Activated T-cell treated with anti-CD3 and anti-CD28 coated beads, Interleukin-2, amount 50 U/mL, for 24 hours (primary cell): ENCODE data around the gene ZNF446.
"Not testable (repeated sequence)": the region's sequence is repeated elsewhere in the genome, so short reads cannot be mapped to it uniquely, and the experiment has no call there.

ENCODE experiments used
- DNase-seq: peaks from one replicate; pipeline ENCODE4 v3.0.0-alpha.2; 2020
- H3K27ac Mint-ChIP-seq: 2 replicates; pipeline ENCODE4 v1.8.0; 2020; ENCODE audit warnings: mild to moderate bottlenecking, mixed read lengths
- H3K27me3 Mint-ChIP-seq: 2 replicates; pipeline ENCODE4 v1.8.0; 2020; ENCODE audit warnings: mixed read lengths
- H3K36me3 Mint-ChIP-seq: 2 replicates; pipeline ENCODE4 v1.8.0; 2020; ENCODE audit warnings: low read depth, mixed read lengths
- H3K4me1 Mint-ChIP-seq: 2 replicates; pipeline ENCODE4 v1.8.0; 2020; ENCODE audit warnings: low read depth, mixed read lengths
- H3K4me3 Mint-ChIP-seq: 2 replicates; pipeline ENCODE4 v1.8.0; 2020; ENCODE audit warnings: mild to moderate bottlenecking, moderate library complexity, mixed read lengths
- H3K9me3 Mint-ChIP-seq: 2 replicates; pipeline ENCODE4 v1.8.0; 2020; ENCODE audit warnings: mixed read lengths

The ZNF446 gene

GRCh38 chr19:58507602-58508223, 31.6 kb downstream of the ZNF446 start:
- not testable (repeated sequence) for H3K4me1 Mint-ChIP-seq, H3K27me3 Mint-ChIP-seq, H3K27ac Mint-ChIP-seq, DNase-seq, H3K4me3 Mint-ChIP-seq, H3K36me3 Mint-ChIP-seq, H3K9me3 Mint-ChIP-seq

GRCh38 chr19:58509731-58510083, 33.6 kb downstream of the ZNF446 start:
- DNase-seq: no peak
- Mint-ChIP-seq H3K27ac (no peak overlapping the region), H3K27me3 (no peaks in the 10 kb centered on the region), H3K4me3 (no peak overlapping the region), H3K36me3 (peaks cover 14% of the 10 kb centered on the region), H3K9me3 (peaks cover 3% of the 10 kb centered on the region), H3K4me1 (peaks cover 6% of the 10 kb centered on the region)

- H3K36me3 Mint-ChIP-seq: peaks cover 18% of the 10 kb centered on the region
- DNase-seq: no peak
- H3K27ac Mint-ChIP-seq: no peak overlapping the region
- peaks cover 9% of the 10 kb centered on the region for H3K4me1 Mint-ChIP-seq
- no peaks in the 10 kb centered on the region for H3K27me3 Mint-ChIP-seq
- no peak overlapping the region for H3K4me3 Mint-ChIP-seq
- peaks cover 3% of the 10 kb centered on the region for H3K9me3 Mint-ChIP-seq
These were observed 34.1 kb downstream of the ZNF446 start for GRCh38 chr19:58510084-58510862.

GRCh38 chr19:58511353-58512208, 35.4 kb downstream of the ZNF446 start, which contains the start of gene SLC27A5:
Gene SLC27A5 (minus strand): TSS chr19:58511992. CDS start chr19:58511955, 37 bp downstream.
- Mint-ChIP-seq H3K27me3 (no peaks in the 10 kb centered on the region), H3K9me3 (peaks cover 3% of the 10 kb centered on the region), H3K4me3 (no peak within 1 kb of the TSS), H3K27ac (no peak within 1 kb of the TSS), H3K4me1 (peaks cover 19% of the 10 kb centered on the region), H3K36me3 (peaks cover 31% of the 10 kb centered on the region)
- DNase-seq: no peak

GRCh38 chr19:58513213-58513693, 37.1 kb downstream of the ZNF446 start:
- peak overlapping the region; percentile 88 for H3K4me3 Mint-ChIP-seq
- no peaks in the 10 kb centered on the region for H3K27me3 Mint-ChIP-seq
- H3K4me1 Mint-ChIP-seq: peaks cover 30% of the 10 kb centered on the region
- H3K27ac Mint-ChIP-seq: peak overlapping the region; percentile 93
- H3K36me3 Mint-ChIP-seq: peaks cover 38% of the 10 kb centered on the region
- no peaks in the 10 kb centered on the region for H3K9me3 Mint-ChIP-seq
- no peak for DNase-seq

GRCh38 chr19:58513694-58514563, 37.8 kb downstream of the ZNF446 start:
- Mint-ChIP-seq H3K4me1 (peaks cover 37% of the 10 kb centered on the region), H3K27me3 (no peaks in the 10 kb centered on the region), H3K27ac (peak overlapping the region; percentile 93), H3K4me3 (peak overlapping the region; percentile 88), H3K9me3 (no peaks in the 10 kb centered on the region), H3K36me3 (peaks cover 44% of the 10 kb centered on the region)
- DNase-seq: peak; percentile 98

GRCh38 chr19:58514564-58515022, 38.4 kb downstream of the ZNF446 start:
- Mint-ChIP-seq H3K27me3 (no peaks in the 10 kb centered on the region), H3K4me1 (peaks cover 38% of the 10 kb centered on the region), H3K36me3 (peaks cover 51% of the 10 kb centered on the region), H3K9me3 (no peaks in the 10 kb centered on the region), H3K4me3 (peak overlapping the region; percentile 88), H3K27ac (peak overlapping the region; percentile 92)
- DNase-seq: no peak

- Mint-ChIP-seq H3K9me3 (no peaks in the 10 kb centered on the region), H3K36me3 (peaks cover 56% of the 10 kb centered on the region)
These were observed 39.1 kb downstream of the ZNF446 start for GRCh38 chr19:58515259-58515658.

GRCh38 chr19:58516246-58516836, 40.2 kb downstream of the ZNF446 start:
- Mint-ChIP-seq H3K4me3 (peak overlapping the region; percentile 88), H3K27me3 (no peaks in the 10 kb centered on the region), H3K4me1 (peaks cover 48% of the 10 kb centered on the region), H3K27ac (peak overlapping the region; percentile 82), H3K9me3 (no peaks in the 10 kb centered on the region), H3K36me3 (peaks cover 56% of the 10 kb centered on the region)
- DNase-seq: no peak

More at GRCh38 chr19:58515259-58515658, 39.1 kb downstream of the ZNF446 start:
- Mint-ChIP-seq H3K4me3 (peak overlapping the region; percentile 88), H3K27ac (peak overlapping the region; percentile 82), H3K4me1 (peaks cover 43% of the 10 kb centered on the region), H3K27me3 (no peaks in the 10 kb centered on the region)
- no peak for DNase-seq

GRCh38 chr19:58516964-58517833, 41.0 kb downstream of the ZNF446 start:
- Mint-ChIP-seq H3K27me3 (no peaks in the 10 kb centered on the region), H3K9me3 (no peaks in the 10 kb centered on the region), H3K27ac (no peak overlapping the region), H3K36me3 (peaks cover 56% of the 10 kb centered on the region), H3K4me1 (peaks cover 49% of the 10 kb centered on the region), H3K4me3 (no peak overlapping the region)
- DNase-seq: no peak

- Mint-ChIP-seq H3K4me1 (peaks cover 47% of the 10 kb centered on the region), H3K36me3 (peaks cover 56% of the 10 kb centered on the region), H3K4me3 (peak overlapping the region; percentile 94), H3K27ac (peak overlapping the region; percentile 95), H3K9me3 (no peaks in the 10 kb centered on the region), H3K27me3 (no peaks in the 10 kb centered on the region)
- no peak for DNase-seq
These were observed 42.3 kb downstream of the ZNF446 start for GRCh38 chr19:58518256-58519086.

- H3K4me3 Mint-ChIP-seq: peak overlapping the region; percentile 94
- H3K27ac Mint-ChIP-seq: peak overlapping the region; percentile 95
- H3K27me3 Mint-ChIP-seq: no peaks in the 10 kb centered on the region
- peak; percentile 68 for DNase-seq
- H3K9me3 Mint-ChIP-seq: no peaks in the 10 kb centered on the region
- peaks cover 55% of the 10 kb centered on the region for H3K36me3 Mint-ChIP-seq
- peaks cover 45% of the 10 kb centered on the region for H3K4me1 Mint-ChIP-seq
These were observed 42.9 kb downstream of the ZNF446 start for GRCh38 chr19:58519087-58519354.
